Muscle of leg (tissue), 11 donors: ENCODE data around the gene LRRC32. TPM values are rescaled to one million over a fixed set of nuclear protein-coding genes. Genes with fewer than 3 reads are reported as not detected.

Experiments used
- DNase-seq: peaks from one replicate; pipeline ENCODE4 v3.0.0; 2013
- H3K27ac ChIP-seq: one replicate; pipeline ENCODE4 v1.5.1; 2013; ENCODE audit warnings: mild to moderate bottlenecking, low read length, control low read depth
- H3K27me3 ChIP-seq: one replicate; pipeline ENCODE4 v1.6.1; 2013; ENCODE audit warnings: low read length; ENCODE audit not compliant: control insufficient read depth, insufficient read depth
- H3K36me3 ChIP-seq: one replicate; pipeline ENCODE4 v1.6.1; 2013; ENCODE audit warnings: low read length; ENCODE audit not compliant: control insufficient read depth, insufficient read depth
- H3K4me1 ChIP-seq: one replicate; pipeline ENCODE4 v1.6.1; 2013; ENCODE audit warnings: low read length; ENCODE audit not compliant: control insufficient read depth, insufficient read depth
- H3K4me3 ChIP-seq: one replicate; pipeline ENCODE4 v1.5.1; 2013; ENCODE audit warnings: low read length, control low read depth
- H3K9me3 ChIP-seq: replicated peaks from 2 replicates; pipeline ENCODE4 v1.6.1; 2013; ENCODE audit warnings: low read depth, low read length; ENCODE audit not compliant: control insufficient read depth
- WGBS: methylation state at CpG from one replicate; pipeline ENCODE4 v1.1.5; 2013; ENCODE audit warnings: missing lambda C conversion rate; ENCODE audit not compliant: insufficient coverage; 5-methylcytosine and 5-hydroxymethylcytosine counted together
- polyA plus RNA-seq, 8 donors: library from polyadenylated mRNA; unstranded; fragments of 120-200 nt; gene quantifications; one replicate each; pipeline versions ENCODE4 v1.2.1 to v1.2.3, GENCODE V29; 2013; ENCODE audit warnings: inconsistent platforms in 1 of 8, low replicate concordance in 1 of 8; ENCODE audit not compliant: insufficient read length in 8 of 8, insufficient read depth in 1 of 8
- total RNA-seq: library from RNA; stranded (reverse); fragments of 120-200 nt; gene quantifications from one replicate; pipeline ENCODE4 v1.2.4, GENCODE V29; 2013

Gene LRRC32
- total and polyA plus RNA-seq, 9 donors: 21.8 to 37.5 (median 31.8) TPM

DNA sequence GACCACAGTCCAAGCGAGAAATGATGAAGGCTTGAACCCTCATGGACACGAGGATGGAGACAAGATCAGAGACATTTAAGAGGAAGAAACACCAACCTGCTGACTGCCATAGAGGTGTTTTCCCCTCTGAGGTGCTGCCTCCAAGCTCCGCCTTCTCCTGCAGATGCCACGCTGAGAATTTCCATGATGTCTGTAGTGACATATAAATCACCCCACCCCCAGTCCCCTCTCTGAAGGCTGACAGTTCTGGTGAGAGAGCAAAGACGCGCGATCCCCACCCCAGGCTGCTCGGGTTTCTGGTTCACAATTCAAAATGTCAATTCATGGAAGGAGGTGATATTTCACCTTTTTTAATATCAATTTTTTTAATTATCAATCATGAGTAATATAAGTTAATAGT lies 28.2 kb downstream of the LRRC32 start:
- 93% methylated on average over 2 of the region's 8 CpGs for WGBS
- no peaks in the 10 kb centered on the region for H3K27me3 ChIP-seq
- DNase-seq: no peak

DNA sequence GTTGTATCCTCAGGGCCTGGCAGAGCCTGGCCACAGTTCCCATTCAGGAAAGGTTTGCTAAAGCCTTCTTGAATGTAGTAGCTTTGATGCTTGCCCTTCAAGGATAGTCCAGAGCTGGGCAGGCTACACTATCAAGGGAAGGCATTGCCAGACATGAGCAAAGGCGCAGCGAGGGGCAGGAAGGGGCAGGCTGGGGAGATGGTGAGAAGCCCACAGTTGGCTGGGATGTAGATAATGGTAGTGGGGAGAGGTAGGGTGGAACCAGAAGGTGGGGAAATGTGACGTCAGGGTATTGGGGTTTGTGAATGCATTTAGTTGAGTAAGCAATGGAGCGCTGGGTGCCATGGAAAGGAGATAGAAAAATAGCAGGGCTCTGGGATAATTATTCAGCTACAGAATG lies 28.6 kb downstream of the LRRC32 start:
- H3K4me1 ChIP-seq: peaks cover 9% of the 10 kb centered on the region
- WGBS: 88% methylated on average over 4 of the region's 4 CpGs
- H3K4me3 ChIP-seq: no peak overlapping the region
- H3K27ac ChIP-seq: no peak overlapping the region
- no peak for DNase-seq
- H3K9me3 ChIP-seq: no peaks in the 10 kb centered on the region
- H3K27me3 ChIP-seq: no peaks in the 10 kb centered on the region
- H3K36me3 ChIP-seq: no peaks in the 10 kb centered on the region

More for the DNA sequence above, 28.2 kb downstream of the LRRC32 start:
- Histone ChIP-seq H3K4me1 (peaks cover 5% of the 10 kb centered on the region), H3K4me3 (no peak overlapping the region), H3K36me3 (no peaks in the 10 kb centered on the region), H3K27ac (no peak overlapping the region), H3K9me3 (peaks cover 3% of the 10 kb centered on the region)

DNA sequence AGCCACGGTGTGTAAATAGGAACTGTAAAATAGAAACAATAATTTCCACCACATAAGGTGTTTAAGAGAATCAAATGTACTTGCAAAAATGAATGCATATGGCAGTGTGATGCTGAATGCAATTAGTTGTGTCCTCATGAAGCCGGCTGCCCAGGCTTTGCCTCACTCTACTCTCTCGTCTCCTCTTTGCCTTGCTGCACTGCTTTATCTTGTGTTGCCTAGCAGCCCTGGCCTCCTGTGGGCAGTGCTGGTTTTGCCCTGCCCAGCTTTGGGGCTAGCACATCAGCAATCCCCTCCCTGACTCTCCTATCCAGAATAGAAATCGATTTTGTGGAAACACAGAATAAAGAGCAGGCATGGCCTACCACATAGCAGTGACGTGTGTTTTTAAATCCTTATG lies 30.0 kb downstream of the LRRC32 start:
- H3K27ac ChIP-seq: no peak overlapping the region
- no peaks in the 10 kb centered on the region for H3K27me3 ChIP-seq
- H3K4me1 ChIP-seq: peaks cover 13% of the 10 kb centered on the region
- no peak overlapping the region for H3K4me3 ChIP-seq
- no peak for DNase-seq
- 80% methylated on average over 4 of the region's 5 CpGs for WGBS
- H3K9me3 ChIP-seq: no peaks in the 10 kb centered on the region
- no peaks in the 10 kb centered on the region for H3K36me3 ChIP-seq

DNA sequence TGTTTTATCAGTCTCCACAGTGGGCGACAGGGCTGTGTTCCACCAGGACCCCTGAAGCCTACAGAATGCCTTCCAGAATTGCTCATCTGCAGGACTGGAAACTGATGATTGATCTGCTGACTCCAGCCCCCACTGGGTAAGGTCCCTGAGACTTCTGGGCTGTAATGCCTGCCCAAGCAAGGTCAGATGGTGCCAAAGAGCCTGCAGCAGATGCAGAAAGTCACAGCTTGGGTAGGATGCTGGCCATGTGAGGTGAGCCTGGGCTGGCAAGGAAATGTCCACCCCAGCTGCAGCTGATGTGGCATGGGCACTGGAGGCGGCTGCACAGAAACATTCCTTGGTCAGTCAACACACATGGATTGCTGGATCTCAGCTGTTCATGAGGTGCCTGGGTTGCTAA lies 30.9 kb downstream of the LRRC32 start:
- no peak overlapping the region for H3K4me3 ChIP-seq
- WGBS: 96% methylated on average over 2 of the region's 2 CpGs
- H3K27ac ChIP-seq: no peak overlapping the region
- no peaks in the 10 kb centered on the region for H3K36me3 ChIP-seq
- no peaks in the 10 kb centered on the region for H3K27me3 ChIP-seq
- no peak for DNase-seq
- no peaks in the 10 kb centered on the region for H3K9me3 ChIP-seq
- peaks cover 19% of the 10 kb centered on the region for H3K4me1 ChIP-seq

DNA sequence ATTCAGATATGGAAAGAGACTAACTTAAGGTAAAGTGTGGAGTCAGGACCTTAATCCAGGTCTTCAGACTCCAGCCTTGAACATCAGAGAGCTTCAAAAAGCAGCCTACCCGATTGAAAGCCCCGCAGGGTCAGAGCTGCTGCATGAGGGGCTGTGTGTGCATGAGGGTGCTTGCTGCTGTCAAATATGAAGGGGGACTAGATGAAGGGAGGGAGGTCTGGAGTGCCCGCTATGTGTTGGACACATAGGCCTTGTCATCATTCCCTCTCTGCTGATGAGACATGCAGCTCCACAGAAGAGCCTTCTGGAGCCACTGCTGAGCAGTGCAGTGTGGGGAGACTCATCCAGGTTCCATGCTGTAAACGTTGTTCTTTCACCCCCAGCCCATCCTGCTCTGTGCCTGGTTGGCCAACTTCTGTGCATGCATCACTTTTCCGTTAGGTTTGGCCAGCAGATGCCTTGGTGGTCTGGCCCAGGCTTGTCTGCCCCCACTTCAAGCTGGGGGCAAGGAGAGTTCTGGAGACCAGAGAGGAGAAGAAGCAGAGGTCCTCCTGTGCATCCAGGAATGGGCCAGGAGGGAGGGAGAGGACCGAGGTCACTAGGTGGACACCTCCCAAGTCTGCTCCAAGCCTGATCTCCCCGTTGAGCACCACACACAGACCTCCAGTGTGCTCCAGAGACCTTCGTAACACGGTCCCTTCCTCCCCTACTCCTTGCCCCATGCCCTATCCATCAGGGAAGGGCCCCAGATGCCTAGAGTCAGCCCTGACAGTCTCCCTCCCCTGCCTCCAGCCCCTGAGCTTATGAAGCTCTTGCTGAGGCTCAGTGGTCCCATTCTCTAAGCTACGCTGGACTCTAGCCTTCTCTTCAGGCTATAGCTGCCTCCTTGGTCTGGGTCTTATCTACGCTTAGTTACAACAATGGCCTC lies 32.0 kb downstream of the LRRC32 start:
- 77% methylated on average over 7 of the region's 11 CpGs for WGBS
- Histone ChIP-seq H3K9me3 (no peaks in the 10 kb centered on the region), H3K4me3 (no peak overlapping the region), H3K27ac (no peak overlapping the region), H3K27me3 (no peaks in the 10 kb centered on the region), H3K36me3 (no peaks in the 10 kb centered on the region), H3K4me1 (peaks cover 21% of the 10 kb centered on the region)
- no peak for DNase-seq

DNA sequence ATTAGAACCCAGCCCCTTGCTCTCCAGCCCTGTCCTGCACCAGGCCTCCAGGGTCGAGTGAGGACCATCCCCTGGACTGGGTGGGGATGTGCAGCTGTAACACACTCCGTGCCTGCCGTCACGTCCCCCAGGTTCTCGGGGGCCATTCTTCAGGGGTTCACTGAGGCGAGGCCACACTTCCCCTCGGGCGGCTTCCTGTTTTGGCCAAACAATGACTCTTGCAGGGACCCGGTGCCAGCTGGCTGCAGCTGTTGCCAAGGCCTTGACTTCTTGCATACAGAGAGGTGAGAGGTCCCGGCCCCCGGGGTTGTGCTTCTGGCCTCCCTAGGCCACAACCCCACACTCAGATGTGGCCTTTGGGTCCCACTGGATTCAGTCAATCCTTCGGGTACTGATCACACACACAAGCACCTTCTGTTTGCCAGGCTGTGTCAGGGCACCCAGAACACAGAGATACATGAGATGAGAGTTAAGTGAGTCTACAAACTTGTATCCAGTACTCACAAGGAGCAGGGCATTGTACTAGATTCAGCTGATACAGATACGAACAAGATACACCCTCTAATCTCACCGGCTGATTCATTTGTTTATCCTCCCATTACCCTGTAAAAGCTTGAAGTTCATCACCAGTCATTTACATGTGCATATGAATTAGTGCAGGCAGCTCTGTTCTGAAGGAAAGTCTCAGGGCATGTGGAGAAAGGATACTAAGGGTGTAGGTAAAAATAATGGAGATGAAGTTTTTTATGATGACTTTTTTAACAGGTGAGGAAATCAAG lies 32.9 kb downstream of the LRRC32 start:
- no peak overlapping the region for H3K27ac ChIP-seq
- H3K36me3 ChIP-seq: no peaks in the 10 kb centered on the region
- WGBS: 65% methylated on average over 8 of the region's 14 CpGs
- no peaks in the 10 kb centered on the region for H3K27me3 ChIP-seq
- no peak overlapping the region for H3K4me3 ChIP-seq
- H3K4me1 ChIP-seq: peaks cover 21% of the 10 kb centered on the region
- peak; percentile 56 for DNase-seq
- H3K9me3 ChIP-seq: no peaks in the 10 kb centered on the region

DNA sequence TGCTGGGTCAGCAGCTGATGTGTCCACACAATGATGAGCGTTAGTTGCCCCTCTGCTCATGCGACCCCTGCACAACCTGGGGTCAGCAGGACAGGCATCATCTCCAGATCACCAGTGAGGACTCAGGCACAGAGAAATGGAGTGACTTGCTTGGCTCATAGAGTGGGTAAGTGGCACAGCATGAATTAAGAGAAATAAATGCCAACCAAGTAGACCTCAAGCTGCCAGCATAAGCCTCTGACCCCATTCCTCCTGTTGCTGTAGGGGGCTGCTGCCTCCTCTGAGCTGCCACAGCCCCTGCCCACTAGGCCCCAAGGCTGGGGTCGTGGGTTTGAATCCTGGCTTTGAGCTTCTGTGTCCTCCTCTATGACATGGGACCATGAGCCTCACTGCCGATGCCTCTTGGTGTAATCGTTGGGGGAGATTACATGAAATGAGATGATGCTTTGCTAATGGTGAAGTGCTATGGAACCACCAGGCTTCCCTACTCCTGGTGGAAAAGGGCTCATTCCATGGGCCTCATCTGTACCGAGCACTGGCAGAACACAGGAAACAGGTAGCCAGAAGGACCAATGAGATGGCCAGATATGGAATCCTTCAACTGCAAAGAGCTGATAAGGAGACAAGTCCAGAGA lies 33.6 kb downstream of the LRRC32 start:
- 94% methylated on average over 5 of the region's 6 CpGs for WGBS
- H3K27me3 ChIP-seq: no peaks in the 10 kb centered on the region
- H3K4me3 ChIP-seq: no peak overlapping the region
- no peak overlapping the region for H3K27ac ChIP-seq
- no peak for DNase-seq
- no peaks in the 10 kb centered on the region for H3K9me3 ChIP-seq
- H3K36me3 ChIP-seq: no peaks in the 10 kb centered on the region
- peaks cover 21% of the 10 kb centered on the region for H3K4me1 ChIP-seq

DNA sequence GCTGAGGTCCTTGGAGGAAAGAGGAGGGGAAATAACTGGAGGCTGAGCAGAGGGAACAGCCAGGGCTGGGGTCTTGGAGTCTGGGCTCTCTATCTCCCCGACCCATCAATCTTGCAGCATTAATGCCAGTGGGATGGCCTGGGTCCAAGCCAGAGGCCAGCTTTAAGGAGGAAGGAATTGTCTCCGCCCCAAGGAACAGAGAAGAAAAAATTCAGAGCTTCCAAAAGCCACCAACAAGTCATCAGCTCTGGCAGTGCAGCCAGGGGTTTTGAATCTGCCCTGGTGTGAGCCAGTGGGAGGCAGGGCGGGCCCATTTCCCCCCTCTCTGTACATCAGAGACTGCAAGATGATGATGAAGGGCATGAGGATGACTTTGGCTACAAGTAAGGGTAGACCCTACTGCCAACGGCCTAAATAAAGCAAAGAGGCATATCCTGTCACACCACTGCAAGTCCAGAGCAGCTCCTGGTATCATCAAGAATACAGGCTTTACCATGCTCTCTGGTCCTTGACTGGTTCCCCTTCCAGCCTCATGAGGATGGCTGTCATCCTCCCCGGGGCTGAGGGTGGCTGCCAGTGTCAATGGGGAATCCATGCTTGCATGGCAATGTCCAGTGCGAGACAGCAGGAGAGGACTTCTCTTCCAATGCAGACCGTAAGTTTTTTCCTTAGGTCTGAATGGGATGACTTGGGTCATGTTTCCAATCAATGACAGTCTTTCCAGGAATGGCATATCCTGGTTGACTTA lies 34.4 kb downstream of the LRRC32 start:
- Histone ChIP-seq H3K9me3 (no peaks in the 10 kb centered on the region), H3K4me1 (peaks cover 25% of the 10 kb centered on the region), H3K4me3 (no peak overlapping the region), H3K27me3 (no peaks in the 10 kb centered on the region), H3K36me3 (no peaks in the 10 kb centered on the region), H3K27ac (no peak overlapping the region)
- WGBS: 76% methylated on average over 5 of the region's 7 CpGs
- no peak for DNase-seq

DNA sequence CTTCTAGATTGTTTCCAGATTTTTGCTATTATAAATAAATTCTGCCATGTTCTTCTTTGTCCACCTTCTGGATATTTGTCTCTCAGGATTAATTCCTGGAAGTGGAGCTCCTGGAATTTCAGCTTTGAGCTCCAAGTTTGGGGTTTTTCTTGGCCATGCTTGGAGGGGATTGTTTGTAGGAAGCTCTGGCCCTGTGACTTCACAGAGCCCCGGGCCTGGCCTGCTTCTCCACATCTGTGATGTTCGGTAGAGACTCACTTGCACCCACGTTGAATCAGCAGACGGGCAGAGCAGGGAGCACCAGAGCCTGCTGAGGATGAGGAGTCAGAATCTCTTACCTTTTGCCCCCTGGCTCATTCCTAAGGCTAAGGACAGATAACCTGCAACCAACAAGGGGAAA lies 35.7 kb downstream of the LRRC32 start:
- Histone ChIP-seq H3K9me3 (no peaks in the 10 kb centered on the region), H3K4me3 (no peak overlapping the region), H3K4me1 (peaks cover 31% of the 10 kb centered on the region), H3K27ac (peak overlapping the region; percentile 69), H3K36me3 (no peaks in the 10 kb centered on the region), H3K27me3 (no peaks in the 10 kb centered on the region)
- peak; percentile 91 for DNase-seq
- WGBS: 20% methylated on average over 1 of the region's 4 CpGs
